ENCODE data around the gene HLA-DQB1.

DNA sequence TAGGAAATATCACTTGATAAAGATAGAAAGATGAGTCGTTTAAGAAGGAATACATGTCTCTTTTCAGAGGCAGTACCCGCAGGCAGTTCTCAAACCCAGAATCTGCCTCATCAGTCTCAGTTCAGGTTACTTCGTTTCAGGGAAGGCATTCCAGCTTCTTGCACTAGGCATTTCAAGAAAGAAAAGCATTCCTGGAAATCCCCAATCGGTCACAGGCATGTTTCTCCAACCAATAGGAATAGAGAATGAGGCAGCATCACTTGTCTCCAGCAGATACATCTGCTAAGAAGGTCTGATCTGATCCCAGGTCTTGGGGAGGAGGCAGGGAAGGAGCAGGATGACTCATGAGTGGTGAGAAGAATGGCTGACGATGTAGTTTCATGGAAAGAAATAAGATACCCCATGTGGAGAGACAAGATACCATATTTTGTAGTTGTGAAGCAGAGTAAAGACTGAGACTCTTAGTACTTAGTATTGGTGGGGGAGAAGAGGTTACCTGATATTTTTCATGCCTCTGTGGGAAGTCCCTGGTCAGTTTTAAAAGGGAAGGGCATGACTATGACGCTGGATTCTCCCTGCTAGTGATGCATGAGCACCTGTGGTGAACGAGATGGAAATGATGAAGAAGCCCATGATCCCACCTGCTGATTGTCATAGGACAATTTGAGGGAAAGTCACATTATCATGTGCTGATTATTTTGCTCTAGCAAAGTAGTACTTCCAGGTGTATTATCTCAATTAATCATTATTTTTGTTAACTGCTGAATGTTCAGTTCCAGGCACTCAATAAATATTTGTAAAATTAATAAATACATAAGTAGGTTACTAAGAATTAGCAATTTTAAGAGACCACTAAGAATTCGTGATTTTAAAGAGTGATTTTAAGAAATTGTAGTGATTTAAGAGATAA lies 56.5 kb downstream of the HLA-DQB1 start:
- no peak for TF ChIP-seq TAF1 (IDR thresholded peaks at IDR 0.05; ENCODE audit: low read depth)
- TF ChIP-seq EP300 (IDR thresholded peaks at IDR 0.05; ENCODE audit: borderline replicate concordance): no peak
- no peak for TF ChIP-seq RAD21 (IDR thresholded peaks at IDR 0.05; ENCODE audit: low read depth)
- TF ChIP-seq TCF12 (IDR thresholded peaks at IDR 0.05; ENCODE audit: low read depth): no peak
- TF ChIP-seq, protein P1, sequence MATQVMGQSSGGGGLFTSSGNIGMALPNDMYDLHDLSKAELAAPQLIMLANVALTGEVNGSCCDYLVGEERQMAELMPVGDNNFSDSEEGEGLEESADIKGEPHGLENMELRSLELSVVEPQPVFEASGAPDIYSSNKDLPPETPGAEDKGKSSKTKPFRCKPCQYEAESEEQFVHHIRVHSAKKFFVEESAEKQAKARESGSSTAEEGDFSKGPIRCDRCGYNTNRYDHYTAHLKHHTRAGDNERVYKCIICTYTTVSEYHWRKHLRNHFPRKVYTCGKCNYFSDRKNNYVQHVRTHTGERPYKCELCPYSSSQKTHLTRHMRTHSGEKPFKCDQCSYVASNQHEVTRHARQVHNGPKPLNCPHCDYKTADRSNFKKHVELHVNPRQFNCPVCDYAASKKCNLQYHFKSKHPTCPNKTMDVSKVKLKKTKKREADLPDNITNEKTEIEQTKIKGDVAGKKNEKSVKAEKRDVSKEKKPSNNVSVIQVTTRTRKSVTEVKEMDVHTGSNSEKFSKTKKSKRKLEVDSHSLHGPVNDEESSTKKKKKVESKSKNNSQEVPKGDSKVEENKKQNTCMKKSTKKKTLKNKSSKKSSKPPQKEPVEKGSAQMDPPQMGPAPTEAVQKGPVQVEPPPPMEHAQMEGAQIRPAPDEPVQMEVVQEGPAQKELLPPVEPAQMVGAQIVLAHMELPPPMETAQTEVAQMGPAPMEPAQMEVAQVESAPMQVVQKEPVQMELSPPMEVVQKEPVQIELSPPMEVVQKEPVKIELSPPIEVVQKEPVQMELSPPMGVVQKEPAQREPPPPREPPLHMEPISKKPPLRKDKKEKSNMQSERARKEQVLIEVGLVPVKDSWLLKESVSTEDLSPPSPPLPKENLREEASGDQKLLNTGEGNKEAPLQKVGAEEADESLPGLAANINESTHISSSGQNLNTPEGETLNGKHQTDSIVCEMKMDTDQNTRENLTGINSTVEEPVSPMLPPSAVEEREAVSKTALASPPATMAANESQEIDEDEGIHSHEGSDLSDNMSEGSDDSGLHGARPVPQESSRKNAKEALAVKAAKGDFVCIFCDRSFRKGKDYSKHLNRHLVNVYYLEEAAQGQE (IDR thresholded peaks at IDR 0.05; ENCODE audit: low read depth): no peak
- TF ChIP-seq, protein P2, sequence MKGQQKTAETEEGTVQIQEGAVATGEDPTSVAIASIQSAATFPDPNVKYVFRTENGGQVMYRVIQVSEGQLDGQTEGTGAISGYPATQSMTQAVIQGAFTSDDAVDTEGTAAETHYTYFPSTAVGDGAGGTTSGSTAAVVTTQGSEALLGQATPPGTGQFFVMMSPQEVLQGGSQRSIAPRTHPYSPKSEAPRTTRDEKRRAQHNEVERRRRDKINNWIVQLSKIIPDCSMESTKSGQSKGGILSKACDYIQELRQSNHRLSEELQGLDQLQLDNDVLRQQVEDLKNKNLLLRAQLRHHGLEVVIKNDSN (IDR thresholded peaks at IDR 0.05): no peak
- no peak for TF ChIP-seq YY1 (IDR thresholded peaks at IDR 0.05; ENCODE audit: low read depth)
- peak; percentile 53; the same call in 1 of the 2 replicates for TF ChIP-seq CREB1 (IDR thresholded peaks at IDR 0.05; ENCODE audit: low read depth)
- no peak for TF ChIP-seq CEBPB (IDR thresholded peaks at IDR 0.05)
- TF ChIP-seq, protein P3, sequence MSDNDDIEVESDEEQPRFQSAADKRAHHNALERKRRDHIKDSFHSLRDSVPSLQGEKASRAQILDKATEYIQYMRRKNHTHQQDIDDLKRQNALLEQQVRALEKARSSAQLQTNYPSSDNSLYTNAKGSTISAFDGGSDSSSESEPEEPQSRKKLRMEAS (IDR thresholded peaks at IDR 0.05): no peak
